ENCODE results near the gene SMPD4. TPM values are rescaled to one million over a fixed set of nuclear protein-coding genes. Genes with fewer than 3 reads are reported as not detected.
"Not testable (repeated sequence)": the region's sequence is repeated elsewhere in the genome, so short reads cannot be mapped to it uniquely, and the experiment has no call there.

SMPD4 gene
- total RNA-seq, 1 experiment from 2014 or later, result 24.9 TPM

GRCh38 chr2:130157825-130158514 lies 23.4 kb downstream of the SMPD4 start:
- H3K27me3 ChIP-seq (replicated peaks); H3K27ac ChIP-seq; H3K4me1 ChIP-seq (replicated peaks); DNase-seq (ENCODE audit: low read depth in 1 of 2, low spot score in 2 of 2); H3K9me3 ChIP-seq (replicated peaks); H3K4me3 ChIP-seq: not testable (repeated sequence)
- H3K36me3 ChIP-seq, result peaks cover 22% of the 10 kb centered on the region

GRCh38 chr2:130157354-130157753 lies 24.0 kb downstream of the SMPD4 start:
- peaks cover 17% of the 10 kb centered on the region for H3K36me3 ChIP-seq
- not testable (repeated sequence) for DNase-seq (ENCODE audit: low read depth in 1 of 2, low spot score in 2 of 2); H3K27ac ChIP-seq; H3K4me3 ChIP-seq; H3K9me3 ChIP-seq (replicated peaks); H3K4me1 ChIP-seq (replicated peaks); H3K27me3 ChIP-seq (replicated peaks)

- H3K4me3 ChIP-seq, result no peak overlapping the region
- no peaks in the 10 kb centered on the region for H3K9me3 ChIP-seq (replicated peaks)
- no peaks in the 10 kb centered on the region for H3K4me1 ChIP-seq (replicated peaks)
- H3K27ac ChIP-seq, result no peak overlapping the region
- H3K36me3 ChIP-seq, result peaks cover 17% of the 10 kb centered on the region
- no peak for DNase-seq (ENCODE audit: low read depth in 1 of 2, low spot score in 2 of 2)
- H3K27me3 ChIP-seq (replicated peaks), result no peaks in the 10 kb centered on the region
These were observed 24.8 kb downstream of the SMPD4 start for GRCh38 chr2:130156624-130157004.

DNA sequence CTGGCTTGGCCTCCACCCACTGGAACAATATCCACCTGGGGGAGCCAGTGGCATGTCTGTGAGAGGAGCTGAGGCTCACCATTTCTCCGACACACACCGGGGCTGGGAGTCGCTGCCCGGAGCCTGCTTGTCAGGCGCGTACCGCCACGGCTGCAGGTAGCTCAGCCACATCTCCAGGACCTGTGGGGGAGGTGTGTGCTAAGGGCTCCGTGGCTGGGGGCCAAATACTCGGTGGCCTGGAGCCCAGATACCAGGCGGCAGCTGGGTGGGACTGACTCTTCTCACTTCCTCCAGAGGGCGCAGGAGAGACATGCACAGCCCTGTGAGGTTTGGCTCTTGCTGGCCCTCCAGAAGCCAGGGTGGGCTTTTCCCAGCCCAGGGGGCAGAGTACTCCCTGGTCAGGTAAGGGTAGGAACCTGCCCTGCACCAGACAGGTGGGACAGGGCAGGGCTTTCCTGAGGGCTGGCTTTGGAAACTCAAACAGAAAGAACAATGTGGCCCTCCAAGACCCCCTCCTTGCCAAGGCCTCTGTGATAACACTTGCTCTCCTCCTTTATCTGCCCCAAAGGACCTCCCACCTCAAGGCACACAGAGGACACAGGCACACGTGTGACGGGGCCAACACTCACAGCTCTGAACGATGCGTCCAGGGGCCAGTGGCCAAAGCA lies 25.3 kb downstream of the SMPD4 start:
- H3K36me3 ChIP-seq, result peaks cover 17% of the 10 kb centered on the region
- H3K4me1 ChIP-seq (replicated peaks); H3K4me3 ChIP-seq; H3K27me3 ChIP-seq (replicated peaks); H3K9me3 ChIP-seq (replicated peaks); H3K27ac ChIP-seq: not testable (repeated sequence)
- peak; percentile 23 to 62 for DNase-seq (ENCODE audit: low read depth in 1 of 2, low spot score in 2 of 2)

- Histone ChIP-seq H3K36me3 (peaks cover 17% of the 10 kb centered on the region), H3K4me3 (no peak overlapping the region), H3K27ac (no peak overlapping the region), H3K9me3 (replicated peaks) (no peaks in the 10 kb centered on the region), H3K27me3 (replicated peaks) (no peaks in the 10 kb centered on the region), H3K4me1 (replicated peaks) (no peaks in the 10 kb centered on the region)
- DNase-seq (ENCODE audit: low read depth in 1 of 2, low spot score in 2 of 2), result no peak
These were observed 26.3 kb downstream of the SMPD4 start for GRCh38 chr2:130154773-130155765.

GRCh38 chr2:130154423-130154770 lies 27.0 kb downstream of the SMPD4 start:
- not testable (repeated sequence) for H3K9me3 ChIP-seq (replicated peaks); H3K4me1 ChIP-seq (replicated peaks); DNase-seq (ENCODE audit: low read depth in 1 of 2, low spot score in 2 of 2); H3K27ac ChIP-seq; H3K27me3 ChIP-seq (replicated peaks); H3K4me3 ChIP-seq
- peaks cover 17% of the 10 kb centered on the region for H3K36me3 ChIP-seq

GRCh38 chr2:130153721-130154422 lies 27.5 kb downstream of the SMPD4 start:
- H3K4me3 ChIP-seq; H3K4me1 ChIP-seq (replicated peaks); H3K27ac ChIP-seq; H3K27me3 ChIP-seq (replicated peaks); DNase-seq (ENCODE audit: low read depth in 1 of 2, low spot score in 2 of 2); H3K9me3 ChIP-seq (replicated peaks): not testable (repeated sequence)
- peaks cover 17% of the 10 kb centered on the region for H3K36me3 ChIP-seq

DNA sequence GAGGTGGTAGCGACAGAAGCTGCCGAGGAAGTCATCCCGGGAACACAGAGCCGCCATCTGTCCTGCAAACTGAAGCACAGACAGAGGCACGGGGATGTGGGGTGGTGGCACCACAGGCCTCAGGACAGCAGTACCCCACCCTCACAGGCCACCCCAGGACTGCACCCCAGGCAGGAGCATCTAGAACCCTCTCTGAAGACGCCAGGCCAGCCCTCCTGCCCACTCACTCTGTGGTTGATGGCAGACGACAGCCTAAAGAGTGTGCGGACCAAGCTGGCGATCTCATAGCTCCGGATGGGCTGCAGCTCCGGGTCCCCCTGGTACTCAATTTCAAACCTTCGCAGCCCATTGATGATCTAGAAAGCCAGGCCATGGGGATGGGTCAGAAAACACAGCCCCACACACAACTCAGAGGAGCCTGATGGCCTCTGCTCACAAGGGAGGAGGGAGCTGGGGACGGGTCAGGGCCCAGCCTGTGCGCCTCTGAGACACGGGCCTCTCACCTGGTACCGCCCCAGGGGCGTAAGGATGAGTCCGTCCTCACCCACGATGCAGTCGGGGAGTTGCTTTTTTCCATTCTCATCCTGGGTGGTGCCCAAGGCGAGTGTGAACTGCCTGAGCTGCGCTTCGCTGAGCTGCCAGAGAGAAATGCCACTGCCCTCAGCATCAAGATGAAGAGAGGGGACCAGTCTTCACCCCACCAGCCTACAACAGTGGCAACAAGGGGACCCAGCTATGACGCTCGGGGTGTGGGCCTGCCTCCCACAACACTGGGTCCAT lies 28.4 kb downstream of the SMPD4 start:
- Histone ChIP-seq H3K9me3 (replicated peaks) (no peaks in the 10 kb centered on the region), H3K36me3 (peaks cover 17% of the 10 kb centered on the region), H3K27ac (no peak overlapping the region), H3K4me3 (no peak overlapping the region), H3K27me3 (replicated peaks) (no peaks in the 10 kb centered on the region), H3K4me1 (replicated peaks) (no peaks in the 10 kb centered on the region)
- DNase-seq (ENCODE audit: low read depth in 1 of 2, low spot score in 2 of 2), result no peak

GRCh38 chr2:130152136-130152815 lies 29.1 kb downstream of the SMPD4 start:
- not testable (repeated sequence) for DNase-seq (ENCODE audit: low read depth in 1 of 2, low spot score in 2 of 2); H3K4me1 ChIP-seq (replicated peaks); H3K27ac ChIP-seq; H3K4me3 ChIP-seq; H3K27me3 ChIP-seq (replicated peaks); H3K9me3 ChIP-seq (replicated peaks)
- peaks cover 17% of the 10 kb centered on the region for H3K36me3 ChIP-seq

DNA sequence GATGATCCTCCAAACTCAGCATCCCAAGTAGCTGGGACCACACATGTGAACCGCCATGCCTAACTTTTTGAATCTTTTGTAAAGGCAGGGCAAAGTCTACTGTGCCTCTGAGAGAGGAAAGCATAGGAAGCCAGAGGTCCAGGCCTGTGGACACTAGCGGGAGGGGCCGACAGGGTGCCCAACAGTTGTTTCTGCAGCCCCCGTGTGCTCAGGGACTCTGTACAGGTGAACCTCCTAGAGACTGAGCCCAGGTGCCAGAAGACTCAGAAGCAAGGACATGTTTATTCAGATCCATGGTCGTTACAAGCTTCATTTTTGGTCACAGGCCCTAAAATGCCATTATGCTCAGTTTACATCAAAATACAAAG lies 30.3 kb downstream of the SMPD4 start:
- not testable (repeated sequence) for H3K9me3 ChIP-seq (replicated peaks); H3K4me3 ChIP-seq; H3K4me1 ChIP-seq (replicated peaks); DNase-seq (ENCODE audit: low read depth in 1 of 2, low spot score in 2 of 2); H3K27ac ChIP-seq; H3K27me3 ChIP-seq (replicated peaks)
- H3K36me3 ChIP-seq, result peaks cover 12% of the 10 kb centered on the region

DNA sequence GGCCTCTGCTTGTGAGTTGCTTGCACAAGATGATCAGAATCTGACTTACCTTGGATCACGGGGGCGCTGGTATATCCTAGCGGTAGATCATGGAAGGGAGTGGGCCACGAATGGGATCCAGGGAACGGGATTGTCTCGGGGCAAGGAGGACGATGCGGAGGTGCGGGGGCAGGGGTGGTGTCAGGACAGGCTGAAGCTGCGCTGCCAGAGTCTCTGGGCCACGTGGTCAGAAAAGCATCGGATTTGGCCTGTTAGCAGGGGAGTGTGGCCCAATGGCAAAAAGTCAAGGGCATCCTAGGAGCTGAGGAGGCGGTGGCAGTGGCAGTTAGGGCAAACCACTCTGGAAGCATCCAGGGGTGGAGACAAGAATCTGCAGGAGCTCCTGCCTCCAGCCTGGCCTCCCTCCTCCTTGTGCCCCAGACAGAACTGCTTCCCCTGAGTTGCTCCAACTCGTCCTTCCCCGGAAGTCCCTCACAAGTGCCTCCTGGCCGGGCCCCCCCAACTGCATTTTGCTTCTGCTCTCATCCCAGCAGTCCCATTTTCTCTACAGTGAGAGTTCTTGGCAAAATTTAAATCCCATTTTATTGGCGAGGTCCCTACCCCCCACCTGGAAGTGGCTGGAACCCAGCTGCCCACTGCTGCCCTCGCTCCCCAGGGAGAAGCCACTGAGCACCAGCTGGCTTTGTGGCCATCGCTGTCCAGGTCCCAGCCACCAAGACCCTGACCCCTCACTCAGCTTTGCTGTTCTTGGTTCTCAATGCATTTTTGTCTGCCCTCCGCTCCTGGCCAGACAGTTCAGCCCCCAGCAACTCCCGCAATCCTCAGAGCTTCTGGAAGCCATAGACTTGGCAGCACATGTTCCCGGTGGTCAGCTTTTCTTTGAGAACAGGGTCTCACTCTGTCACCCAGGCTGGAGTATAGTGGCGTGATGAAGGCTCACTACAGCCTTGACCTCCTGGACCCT lies 30.9 kb downstream of the SMPD4 start:
- Histone ChIP-seq H3K4me1 (replicated peaks) (no peaks in the 10 kb centered on the region), H3K27ac (no peak overlapping the region), H3K36me3 (peaks cover 7% of the 10 kb centered on the region; the same call in 1 of the 2 replicates), H3K27me3 (replicated peaks) (no peaks in the 10 kb centered on the region), H3K4me3 (no peak overlapping the region), H3K9me3 (replicated peaks) (no peaks in the 10 kb centered on the region)
- DNase-seq (ENCODE audit: low read depth in 1 of 2, low spot score in 2 of 2), result no peak

GRCh38 chr2:130148515-130148914 lies 32.9 kb downstream of the SMPD4 start:
- not testable (repeated sequence) for H3K4me3 ChIP-seq; H3K4me1 ChIP-seq (replicated peaks); H3K9me3 ChIP-seq (replicated peaks); H3K27me3 ChIP-seq (replicated peaks); H3K36me3 ChIP-seq; DNase-seq (ENCODE audit: low read depth in 1 of 2, low spot score in 2 of 2); H3K27ac ChIP-seq

All from SJSA1 (cell line).